Measurements from ENCODE around the gene FXR1.
"Not testable (repeated sequence)": the region's sequence is repeated elsewhere in the genome, so short reads cannot be mapped to it uniquely, and the experiment has no call there.

FXR1 gene

GRCh38 chr3:180912304-180913296 is at the start of gene FXR1:
Gene FXR1 (plus strand): TSS chr3:180912670. CDS start chr3:180912686, 16 bp downstream.
- DNase-seq, result peak; percentile 90

GRCh38 chr3:180870008-180870699 is 42.3 kb upstream of the FXR1 start:
- no peak for DNase-seq

GRCh38 chr3:180871901-180872300 is 40.6 kb upstream of the FXR1 start:
- no peak for DNase-seq

- DNase-seq, result not testable (repeated sequence)
Measured at GRCh38 chr3:180872430-180872829, 40.0 kb upstream of the FXR1 start.

- no peak for DNase-seq
Measured at GRCh38 chr3:180875124-180875698, 37.3 kb upstream of the FXR1 start.

GRCh38 chr3:180881065-180881801 is 31.2 kb upstream of the FXR1 start:
- no peak for DNase-seq

GRCh38 chr3:180882115-180882514 is 30.4 kb upstream of the FXR1 start:
- DNase-seq, result no peak

- DNase-seq, result no peak
Measured at GRCh38 chr3:180888992-180889560, 23.4 kb upstream of the FXR1 start.

GRCh38 chr3:180898572-180898971 is 13.9 kb upstream of the FXR1 start:
- DNase-seq, result no peak

- DNase-seq, result no peak
Measured at GRCh38 chr3:180909369-180910127, 2.9 kb upstream of the FXR1 start.

- DNase-seq, result no peak
Measured at GRCh38 chr3:180910823-180911222, 1.6 kb upstream of the FXR1 start.

GRCh38 chr3:180911876-180912303 is 580 bp upstream of the FXR1 start:
- no peak for DNase-seq

- no peak for DNase-seq
Measured at GRCh38 chr3:180913581-180914404, 1.3 kb downstream of the FXR1 start.

- DNase-seq, result no peak
Measured at GRCh38 chr3:180918542-180918941, 6.1 kb downstream of the FXR1 start.

GRCh38 chr3:180922242-180922641 is 9.8 kb downstream of the FXR1 start:
- DNase-seq, result no peak

GRCh38 chr3:180923561-180923960 is 11.1 kb downstream of the FXR1 start:
- DNase-seq, result no peak

- DNase-seq, result no peak
Measured at GRCh38 chr3:180926526-180926925, 14.1 kb downstream of the FXR1 start.

- no peak for DNase-seq
Measured at GRCh38 chr3:180929376-180929775, 16.9 kb downstream of the FXR1 start.

- no peak for DNase-seq
Measured at GRCh38 chr3:180930526-180930925, 18.1 kb downstream of the FXR1 start.

- no peak for DNase-seq
Measured at GRCh38 chr3:180932819-180933218, 20.3 kb downstream of the FXR1 start.

GRCh38 chr3:180934638-180935037 is 22.2 kb downstream of the FXR1 start:
- no peak for DNase-seq
